ENCODE results near the gene MRPL33. TPM values are rescaled to one million over a fixed set of nuclear protein-coding genes. Genes with fewer than 3 reads are reported as not detected.

The MRPL33 gene
- total and polyA plus RNA-seq, 2 of the 13 experiments (the other 11 are each of a cell fraction or from before 2014, with no cell fraction given), result 69.7 to 218 TPM

- TF ChIP-seq ZHX2 (IDR thresholded peaks at IDR 0.05; ENCODE audit: low read depth), result no peak
- no peak for TF ChIP-seq ZHX2 (CRISPR knock-in tag; IDR thresholded peaks at IDR 0.05; ENCODE audit: borderline replicate concordance)
- TF ChIP-seq STAT5B (CRISPR knock-in tag; IDR thresholded peaks at IDR 0.05), result no peak
- no peak for TF ChIP-seq ATAD3A (CRISPR knock-in tag; IDR thresholded peaks at IDR 0.05)
- peak; percentile 87 for TF ChIP-seq HDAC2 (CRISPR knock-in tag; IDR thresholded peaks at IDR 0.05)
- TF ChIP-seq CEBPG (CRISPR knock-in tag; IDR thresholded peaks at IDR 0.05), result peak; percentile 55
- TF ChIP-seq HNF4A (CRISPR knock-in tag; IDR thresholded peaks at IDR 0.05), result peak; percentile 63
- TF ChIP-seq ZNF33A (CRISPR knock-in tag; IDR thresholded peaks at IDR 0.05; ENCODE audit: borderline replicate concordance), result no peak
- TF ChIP-seq ZFYVE20 (CRISPR knock-in tag; IDR thresholded peaks at IDR 0.05; ENCODE audit: borderline replicate concordance, low read depth), result no peak
- TF ChIP-seq RFX3 (CRISPR knock-in tag; IDR thresholded peaks at IDR 0.05), result no peak
- TF ChIP-seq ZNF124 (CRISPR knock-in tag; IDR thresholded peaks at IDR 0.05), result no peak
- TF ChIP-seq KLF9 (CRISPR knock-in tag; IDR thresholded peaks at IDR 0.05; ENCODE audit: low read depth), result no peak
- TF ChIP-seq NR2C2 (CRISPR knock-in tag; IDR thresholded peaks at IDR 0.05; ENCODE audit: borderline replicate concordance), result peak; percentile 53; the same call in 1 of the 2 replicates
- no peak for TF ChIP-seq ZHX1 (CRISPR knock-in tag; IDR thresholded peaks at IDR 0.05; ENCODE audit: low read depth)
- no peak for TF ChIP-seq TSC22D2 (CRISPR knock-in tag; IDR thresholded peaks at IDR 0.05; ENCODE audit: borderline replicate concordance)
- no peak for TF ChIP-seq CREBL2 (CRISPR knock-in tag; IDR thresholded peaks at IDR 0.05; ENCODE audit: borderline replicate concordance)
- no peak for TF ChIP-seq NR2F1 (CRISPR knock-in tag; IDR thresholded peaks at IDR 0.05)
- no peak for TF ChIP-seq KDM3A (CRISPR knock-in tag; IDR thresholded peaks at IDR 0.05; ENCODE audit: low read depth)
- no peak for TF ChIP-seq ZFY (CRISPR knock-in tag; IDR thresholded peaks at IDR 0.05)
- TF ChIP-seq KDM4B (CRISPR knock-in tag; IDR thresholded peaks at IDR 0.05), result no peak
- no peak for TF ChIP-seq SMARCE1 (IDR thresholded peaks at IDR 0.05; ENCODE audit: borderline replicate concordance)
- TF ChIP-seq PHB2 (IDR thresholded peaks at IDR 0.05; ENCODE audit: partially characterized antibody), result no peak
- no peak for TF ChIP-seq MTF2 (CRISPR knock-in tag; IDR thresholded peaks at IDR 0.05; ENCODE audit: borderline replicate concordance)
Observed at GRCh38 chr2:27724905-27725701, 46.4 kb upstream of the MRPL33 start (continued).
